ENCODE measurements around the gene CTDNEP1.

GRCh38 chr17:7208027-7208571, 43.4 kb downstream of the CTDNEP1 start:
- no peak for TF ChIP-seq CTCF (IDR thresholded peaks at IDR 0.05)
- no peak for TF ChIP-seq POLR2A (IDR thresholded peaks at IDR 0.05)
